CD14-positive monocyte (primary cell): ENCODE data around the gene RPS6KL1. TPM values are rescaled to one million over a fixed set of nuclear protein-coding genes. Genes with fewer than 3 reads are reported as not detected.

Source experiments
- DNase-seq, 3 donors: peaks; one replicate each; pipeline ENCODE4 v3.0.0-alpha.2; 2011 to 2022
- H2AFZ ChIP-seq: 2 replicates; pipeline ENCODE4 v1.6.0; 2012; ENCODE audit warnings: mild to moderate bottlenecking, low read depth, low read length, inconsistent platforms; ENCODE audit not compliant: insufficient read depth, poor library complexity, severe bottlenecking
- H3K27ac ChIP-seq, 2 donors: 1 replicate in 1 of 2; 2 replicates in 1 of 2; pipeline ENCODE4 v1.5.1; 2012 to 2013; ENCODE audit warnings: low read length in 2 of 2, control low read depth in 1 of 2, inconsistent platforms in 1 of 2, low read depth in 1 of 2, mild to moderate bottlenecking in 1 of 2
- H3K27me3 ChIP-seq, 2 donors: one replicate each; pipeline versions ENCODE4 v1.6.0 to v1.6.1; 2011 to 2013; ENCODE audit warnings: low read length in 2 of 2; ENCODE audit not compliant: control insufficient read depth in 2 of 2, insufficient read depth in 2 of 2
- H3K36me3 ChIP-seq, 2 donors: replicated peaks in 1 of 2; 1 replicate in 1 of 2; 2 replicates in 1 of 2; pipeline versions ENCODE4 v1.5.1 to v1.6.1; 2012 to 2013; ENCODE audit warnings: low read length in 2 of 2, control low read depth in 1 of 2, inconsistent platforms in 1 of 2, mild to moderate bottlenecking in 1 of 2; ENCODE audit not compliant: insufficient read depth in 2 of 2, control insufficient read depth in 1 of 2
- H3K4me1 ChIP-seq, 2 donors: 1 replicate in 1 of 2; 2 replicates in 1 of 2; pipeline versions ENCODE4 v1.5.1 to v1.6.1; 2012 to 2013; ENCODE audit warnings: low read length in 2 of 2, control low read depth in 1 of 2, inconsistent platforms in 1 of 2, mild to moderate bottlenecking in 1 of 2, moderate library complexity in 1 of 2; ENCODE audit not compliant: insufficient read depth in 2 of 2, control insufficient read depth in 1 of 2
- H3K4me2 ChIP-seq: replicated peaks from 2 replicates; pipeline ENCODE3; 2012; ENCODE audit warnings: low read length, moderate library complexity, mild to moderate bottlenecking; ENCODE audit not compliant: poor library complexity, severe bottlenecking; ENCODE audit errors: extremely low read depth
- H3K4me3 ChIP-seq, 3 experiments: fragments of 200-600 bp in 1 of 3; sonication (generic) in 1 of 3; replicated peaks in 1 of 3; 1 replicate in 2 of 3; 2 replicates in 1 of 3; pipeline ENCODE4 v1.5.1; 2011 to 2013; ENCODE audit warnings: low read length in 3 of 3, mild to moderate bottlenecking in 3 of 3, control low read depth in 2 of 3, low read depth in 2 of 3, inconsistent platforms in 1 of 3, moderate library complexity in 1 of 3
- H3K79me2 ChIP-seq: 2 replicates; pipeline ENCODE4 v1.6.0; 2012; ENCODE audit warnings: mild to moderate bottlenecking, control low read depth, inconsistent platforms, low read length, moderate library complexity; ENCODE audit not compliant: insufficient read depth
- H3K9ac ChIP-seq: 2 replicates; pipeline ENCODE4 v1.6.0; 2017; ENCODE audit warnings: low read length, mild to moderate bottlenecking; ENCODE audit not compliant: insufficient read depth, poor library complexity, severe bottlenecking
- H3K9me3 ChIP-seq, 2 donors: replicated peaks in 1 of 2; 1 replicate in 1 of 2; 2 replicates in 1 of 2; pipeline versions ENCODE4 v1.5.1 to v1.6.1; 2012 to 2013; ENCODE audit warnings: low read length in 2 of 2, control low read depth in 1 of 2; ENCODE audit not compliant: control insufficient read depth in 1 of 2, insufficient read depth in 1 of 2
- H4K20me1 ChIP-seq: 2 replicates; pipeline ENCODE4 v1.6.0; 2012; ENCODE audit warnings: mild to moderate bottlenecking, low read length, control low read depth, moderate library complexity; ENCODE audit not compliant: insufficient read depth
- H3K27ac Mint-ChIP-seq, 7 donors: one replicate each; pipeline ENCODE4 v1.8.0; 2020; ENCODE audit warnings: mild to moderate bottlenecking in 7 of 7, mixed read lengths in 7 of 7, moderate library complexity in 6 of 7, inconsistent platforms in 2 of 7
- H3K27me3 Mint-ChIP-seq, 3 donors: one replicate each; pipeline ENCODE4 v1.8.0; 2021 to 2022; ENCODE audit warnings: low read depth in 3 of 3, mild to moderate bottlenecking in 3 of 3, mixed read lengths in 3 of 3, moderate library complexity in 3 of 3, inconsistent platforms in 1 of 3
- H3K36me3 Mint-ChIP-seq, 2 donors: one replicate each; pipeline ENCODE4 v1.8.0; 2020; ENCODE audit warnings: mixed read lengths in 2 of 2, inconsistent platforms in 1 of 2, mild to moderate bottlenecking in 1 of 2
- H3K4me1 Mint-ChIP-seq: one replicate; pipeline ENCODE4 v1.8.0; 2020; ENCODE audit warnings: mild to moderate bottlenecking, mixed read lengths
- H3K4me3 Mint-ChIP-seq, 2 donors: one replicate each; pipeline ENCODE4 v1.8.0; 2020; ENCODE audit warnings: mild to moderate bottlenecking in 2 of 2, mixed read lengths in 2 of 2, moderate library complexity in 1 of 2
- H3K9me3 Mint-ChIP-seq, 7 donors: one replicate each; pipeline ENCODE4 v1.8.0; 2020 to 2022; ENCODE audit warnings: mixed read lengths in 7 of 7, mild to moderate bottlenecking in 6 of 7, moderate library complexity in 6 of 7, inconsistent platforms in 2 of 7
- CTCF ChIP-seq: fragments of 200-600 bp; IDR thresholded peaks from one replicate; pipeline ENCODE4 v1.8.0; 2022; ENCODE audit warnings: antibody characterized with exemption, mild to moderate bottlenecking
- WGBS: methylation state at CpG from one replicate; pipeline ENCODE4 v1.1.5; 2013; ENCODE audit warnings: missing lambda C conversion rate; ENCODE audit not compliant: insufficient coverage; 5-methylcytosine and 5-hydroxymethylcytosine counted together
- intact Hi-C, 2 donors: fragments of 100-400 bp; cut with micrococcal nuclease; formaldehyde crosslinking; loops; one replicate each; pipeline versions ENCODE4 v1.15.0 to v1.15.1; 2023
- polyA plus RNA-seq, 3 donors: library from polyadenylated mRNA; depleted of rRNA in 1 of 3; unstranded in 2 of 3; stranded (reverse) in 1 of 3; fragments of 300-500 nt in 2 of 3; fragments of >200 nt in 1 of 3; fragmentation: Illumina TruSeq in 2 of 3; gene quantifications; 1 replicate in 2 of 3; 2 replicates in 1 of 3; pipeline ENCODE4 v1.2.3, GENCODE V29; 2012 to 2021

Gene RPS6KL1
- polyA plus RNA-seq, 3 donors = 0.13 TPM; not detected in 2

GRCh38 chr14:74936731-74937130, 13.7 kb upstream of the RPS6KL1 start:
- Histone ChIP-seq H3K27ac (no peak overlapping the region), H3K27me3 (no peaks in the 10 kb centered on the region), H3K36me3 (no peaks in the 10 kb centered on the region), H4K20me1 (no peaks in the 10 kb centered on the region), H3K4me1 (peaks cover 37 to 42% of the 10 kb centered on the region in 2 donors), H3K9ac (no peak overlapping the region), H3K4me2 (no peak overlapping the region), H3K9me3 (no peaks in the 10 kb centered on the region), H3K4me3 (no peak overlapping the region), H2AFZ (no peak overlapping the region), H3K79me2 (no peaks in the 10 kb centered on the region)
- no peaks in the 10 kb centered on the region for H3K36me3 Mint-ChIP-seq
- peaks cover 0 to 5% (median 1%) of the 10 kb centered on the region in 7 donors for H3K9me3 Mint-ChIP-seq
- WGBS = 99% methylated on average over 8 of the region's 8 CpGs
- peaks cover 4 to 11% (median 5%) of the 10 kb centered on the region in 3 donors for H3K27me3 Mint-ChIP-seq
- H3K4me1 Mint-ChIP-seq = peaks cover 48% of the 10 kb centered on the region
- DNase-seq = no peak
- H3K4me3 Mint-ChIP-seq = no peak overlapping the region
- intact Hi-C loops = no loop called here
- no peak overlapping the region for H3K27ac Mint-ChIP-seq
- TF ChIP-seq CTCF = no peak

- peaks cover 31 to 36% of the 10 kb centered on the region in 2 donors for H3K4me1 ChIP-seq
- no peak overlapping the region for H2AFZ ChIP-seq
- no peak overlapping the region for H3K4me2 ChIP-seq
- no peaks in the 10 kb centered on the region for H3K27me3 ChIP-seq
- Mint-ChIP-seq H3K4me1 (peaks cover 43% of the 10 kb centered on the region), H3K27ac (peak overlapping the region in 1 of 7 donors; percentile 36), H3K9me3 (peaks cover 0 to 5% (median 1%) of the 10 kb centered on the region in 7 donors), H3K4me3 (no peak overlapping the region), H3K36me3 (no peaks in the 10 kb centered on the region), H3K27me3 (peaks cover 4 to 9% (median 5%) of the 10 kb centered on the region in 3 donors)
- intact Hi-C loops = no loop called here
- no peaks in the 10 kb centered on the region for H4K20me1 ChIP-seq
- no peaks in the 10 kb centered on the region for H3K9me3 ChIP-seq
- no peak overlapping the region for H3K4me3 ChIP-seq
- no peaks in the 10 kb centered on the region for H3K79me2 ChIP-seq
- no peaks in the 10 kb centered on the region for H3K36me3 ChIP-seq
- 99% methylated on average over 8 of the region's 11 CpGs for WGBS
- no peak for TF ChIP-seq CTCF
- no peak for DNase-seq
- no peak overlapping the region for H3K27ac ChIP-seq
- H3K9ac ChIP-seq = no peak overlapping the region
Measured at GRCh38 chr14:74936151-74936550, 13.1 kb upstream of the RPS6KL1 start.
